Breast epithelium (tissue), 3 donors: ENCODE results near the gene NEMP2.

Experiments
- CTCF ChIP-seq, 3 donors: fragments of 450-650 bp; IDR thresholded peaks; one replicate each; pipeline ENCODE4 v1.5.1; 2016 to 2017; ENCODE audit warnings: antibody characterized with exemption in 3 of 3, mild to moderate bottlenecking in 3 of 3, moderate library complexity in 3 of 3
- POLR2A ChIP-seq: fragments of 450-650 bp; IDR thresholded peaks from one replicate; pipeline ENCODE4 v1.6.1; 2016; ENCODE audit warnings: antibody characterized with exemption, mild to moderate bottlenecking, moderate library complexity

GRCh38 chr2:190478572-190479195, 55.8 kb downstream of the NEMP2 start:
- TF ChIP-seq CTCF (IDR thresholded peaks at IDR 0.05) (no peak), POLR2A (no peak)
